Left renal pelvis (tissue), 4 donors: ENCODE measurements around the gene IRX6. TPM values are rescaled to one million over a fixed set of nuclear protein-coding genes. Genes with fewer than 3 reads are reported as not detected.

ENCODE experiments used
- DNase-seq, 4 donors: peaks; one replicate each; pipeline ENCODE4 v3.0.0-alpha.2; 2013; ENCODE audit warnings: low read depth in 4 of 4, low spot score in 3 of 4
- polyA plus RNA-seq, 4 donors: library from polyadenylated mRNA; unstranded; fragments of 120-200 nt; gene quantifications; one replicate each; pipeline ENCODE4 v1.2.1, GENCODE V29; 2013; ENCODE audit not compliant: insufficient read length in 4 of 4

IRX6 gene
- polyA plus RNA-seq, 4 donors: 0.12 to 6.1 (median 5.3) TPM

GRCh38 chr16:55359946-55360345 lies 35.9 kb downstream of the IRX6 start:
- no peak for DNase-seq

- DNase-seq: no peak
Measured at GRCh38 chr16:55364811-55365210, 40.8 kb downstream of the IRX6 start.

GRCh38 chr16:55367301-55367811 lies 43.4 kb downstream of the IRX6 start:
- DNase-seq: no peak

GRCh38 chr16:55367866-55368603 lies 44.0 kb downstream of the IRX6 start:
- no peak for DNase-seq

- DNase-seq: no peak
Measured at GRCh38 chr16:55369151-55369550, 45.1 kb downstream of the IRX6 start.

- DNase-seq: peak; percentile 21 to 40 (median 28)
Measured at GRCh38 chr16:55370762-55371482, 46.9 kb downstream of the IRX6 start.

- DNase-seq: no peak
Measured at GRCh38 chr16:55372792-55373488, 48.9 kb downstream of the IRX6 start.

- DNase-seq: no peak
Measured at GRCh38 chr16:55373489-55373832, 49.5 kb downstream of the IRX6 start.

GRCh38 chr16:55376045-55376444 lies 52.0 kb downstream of the IRX6 start:
- DNase-seq: no peak

GRCh38 chr16:55376567-55377167 lies 52.7 kb downstream of the IRX6 start:
- no peak for DNase-seq

GRCh38 chr16:55377840-55378239 lies 53.8 kb downstream of the IRX6 start:
- DNase-seq: no peak

GRCh38 chr16:55378616-55379015 lies 54.6 kb downstream of the IRX6 start:
- no peak for DNase-seq

- no peak for DNase-seq
Measured at GRCh38 chr16:55379371-55379770, 55.4 kb downstream of the IRX6 start.

- DNase-seq: no peak
Measured at GRCh38 chr16:55379876-55380390, 55.9 kb downstream of the IRX6 start.

Other genes starting within 250 kb of the IRX6 start
- gene MMP2, start 155.0 kb downstream of the IRX6 start, polyA plus RNA-seq: 100 to 1,000 TPM; 246 to 807 (median 322) TPM
- gene LPCAT2, start 184.9 kb downstream of the IRX6 start, polyA plus RNA-seq: 10 to 100 TPM in 2 of 4 donors, 1 to 10 TPM in 2; 8.2 to 11.7 (median 10.3) TPM
- under 1 TPM in 3 of 4 donors, not detected in 1; 0.18 to 0.29 (median 0.24) TPM for gene CAPNS2, start 242.5 kb downstream of the IRX6 start, polyA plus RNA-seq